ENCODE data around the gene ACBD6. TPM values are rescaled to one million over a fixed set of nuclear protein-coding genes. Genes with fewer than 3 reads are reported as not detected.
A peak's percentile ranks its signal among the peaks of the same experiment; 100 is the strongest.

Gene ACBD6
- total and polyA plus RNA-seq, 8 donors, result 8.9 to 48.8 (median 37.7) TPM

DNA sequence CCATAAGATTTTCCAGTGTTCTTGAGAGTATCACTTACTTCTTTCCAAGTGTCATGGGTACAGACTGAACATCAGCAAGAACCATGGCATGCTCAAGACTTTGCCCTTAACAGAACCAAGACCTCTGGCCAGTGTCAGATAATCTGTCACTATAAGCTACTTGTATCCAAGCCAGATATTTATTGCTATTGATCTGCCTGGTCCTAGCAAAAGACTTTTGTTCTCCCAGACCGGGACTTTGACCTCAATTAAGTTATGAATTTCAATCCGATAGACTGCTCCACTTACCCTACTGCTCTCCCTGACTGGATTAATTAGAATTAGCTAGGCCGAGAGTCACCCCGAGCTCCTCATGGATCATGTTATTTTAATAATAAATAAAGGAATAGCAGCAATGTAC lies 129.6 kb downstream of the ACBD6 start:
- Histone ChIP-seq H3K9me3 (no peaks in the 10 kb centered on the region), H3K36me3 (no peaks in the 10 kb centered on the region), H3K4me3 (no peak overlapping the region), H3K4me1 (no peaks in the 10 kb centered on the region), H3K27me3 (no peaks in the 10 kb centered on the region), H3K27ac (no peak overlapping the region)
- peak in 1 of 2 donors; percentile 7 for DNase-seq
- WGBS, 5 donors, result 73 to 93% (median 87%) methylated on average over 4 of the region's 4 CpGs
- intact Hi-C loops (cut with DNase I; ENCODE audit: low total_unique reads), result no loop called here
- no peak for TF ChIP-seq EP300 (IDR thresholded peaks at IDR 0.05)
- no peak for TF ChIP-seq POLR2AphosphoS5 (IDR thresholded peaks at IDR 0.05)
- no peak for TF ChIP-seq POLR2A (IDR thresholded peaks at IDR 0.05)
- TF ChIP-seq, protein P1, sequence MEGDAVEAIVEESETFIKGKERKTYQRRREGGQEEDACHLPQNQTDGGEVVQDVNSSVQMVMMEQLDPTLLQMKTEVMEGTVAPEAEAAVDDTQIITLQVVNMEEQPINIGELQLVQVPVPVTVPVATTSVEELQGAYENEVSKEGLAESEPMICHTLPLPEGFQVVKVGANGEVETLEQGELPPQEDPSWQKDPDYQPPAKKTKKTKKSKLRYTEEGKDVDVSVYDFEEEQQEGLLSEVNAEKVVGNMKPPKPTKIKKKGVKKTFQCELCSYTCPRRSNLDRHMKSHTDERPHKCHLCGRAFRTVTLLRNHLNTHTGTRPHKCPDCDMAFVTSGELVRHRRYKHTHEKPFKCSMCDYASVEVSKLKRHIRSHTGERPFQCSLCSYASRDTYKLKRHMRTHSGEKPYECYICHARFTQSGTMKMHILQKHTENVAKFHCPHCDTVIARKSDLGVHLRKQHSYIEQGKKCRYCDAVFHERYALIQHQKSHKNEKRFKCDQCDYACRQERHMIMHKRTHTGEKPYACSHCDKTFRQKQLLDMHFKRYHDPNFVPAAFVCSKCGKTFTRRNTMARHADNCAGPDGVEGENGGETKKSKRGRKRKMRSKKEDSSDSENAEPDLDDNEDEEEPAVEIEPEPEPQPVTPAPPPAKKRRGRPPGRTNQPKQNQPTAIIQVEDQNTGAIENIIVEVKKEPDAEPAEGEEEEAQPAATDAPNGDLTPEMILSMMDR (IDR thresholded peaks at IDR 0.05), result no peak

DNA sequence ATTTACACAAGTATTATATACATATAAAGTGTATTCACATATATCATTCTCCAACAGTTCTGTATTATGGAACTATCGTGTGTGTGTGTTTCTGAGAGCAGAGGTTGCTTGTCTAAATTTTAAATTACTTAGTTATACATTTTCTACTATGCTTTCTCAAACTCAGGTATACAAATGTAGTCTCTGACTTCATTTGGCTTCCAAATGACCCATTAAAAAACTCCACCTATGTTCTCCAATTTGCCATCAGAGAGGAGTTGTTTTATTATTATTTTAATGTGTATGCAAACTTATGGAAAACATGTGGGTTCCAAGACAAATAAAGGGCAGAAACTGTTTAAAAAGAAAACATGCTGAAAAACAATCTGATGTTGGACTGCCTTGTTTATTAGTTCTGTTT lies 131.8 kb downstream of the ACBD6 start:
- Histone ChIP-seq H3K36me3 (no peaks in the 10 kb centered on the region), H3K4me1 (no peaks in the 10 kb centered on the region), H3K9me3 (no peaks in the 10 kb centered on the region), H3K27ac (no peak overlapping the region), H3K4me3 (no peak overlapping the region), H3K27me3 (no peaks in the 10 kb centered on the region)
- intact Hi-C loops (cut with DNase I; ENCODE audit: low total_unique reads), result no loop called here
- TF ChIP-seq POLR2A (IDR thresholded peaks at IDR 0.05) (no peak), POLR2AphosphoS5 (IDR thresholded peaks at IDR 0.05) (no peak), EP300 (IDR thresholded peaks at IDR 0.05) (no peak)
- TF ChIP-seq, protein P1 (IDR thresholded peaks at IDR 0.05), result no peak
- no peak for DNase-seq
- WGBS, 5 donors, result 95 to 100% (median 97%) methylated on average over 1 of the region's 1 CpG

DNA sequence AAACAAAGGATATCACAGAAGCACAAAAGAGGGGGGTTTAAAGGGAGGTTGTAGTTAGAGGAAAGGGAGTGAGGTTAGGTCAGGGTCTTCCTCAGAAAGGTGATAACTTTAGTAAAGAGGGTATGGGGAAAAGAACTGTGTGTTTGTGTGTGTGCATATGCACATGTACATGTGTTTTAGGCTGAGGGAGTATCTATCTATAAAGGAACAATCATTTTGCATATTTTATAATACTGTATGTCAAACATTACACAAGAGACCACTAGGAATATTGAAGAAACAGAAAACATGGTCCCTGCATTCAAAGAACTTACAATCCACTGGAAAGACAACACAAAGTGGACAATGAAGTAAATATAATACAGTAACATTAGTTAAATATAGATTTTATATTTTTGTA lies 132.2 kb downstream of the ACBD6 start:
- H3K36me3 ChIP-seq, result no peaks in the 10 kb centered on the region
- no peak for DNase-seq
- H3K9me3 ChIP-seq, result no peaks in the 10 kb centered on the region
- H3K27me3 ChIP-seq, result no peaks in the 10 kb centered on the region
- intact Hi-C loops (cut with DNase I; ENCODE audit: low total_unique reads), result no loop called here
- no peaks in the 10 kb centered on the region for H3K4me1 ChIP-seq
- H3K27ac ChIP-seq, result no peak overlapping the region
- H3K4me3 ChIP-seq, result no peak overlapping the region
- TF ChIP-seq POLR2AphosphoS5 (IDR thresholded peaks at IDR 0.05) (no peak), EP300 (IDR thresholded peaks at IDR 0.05) (no peak)

DNA sequence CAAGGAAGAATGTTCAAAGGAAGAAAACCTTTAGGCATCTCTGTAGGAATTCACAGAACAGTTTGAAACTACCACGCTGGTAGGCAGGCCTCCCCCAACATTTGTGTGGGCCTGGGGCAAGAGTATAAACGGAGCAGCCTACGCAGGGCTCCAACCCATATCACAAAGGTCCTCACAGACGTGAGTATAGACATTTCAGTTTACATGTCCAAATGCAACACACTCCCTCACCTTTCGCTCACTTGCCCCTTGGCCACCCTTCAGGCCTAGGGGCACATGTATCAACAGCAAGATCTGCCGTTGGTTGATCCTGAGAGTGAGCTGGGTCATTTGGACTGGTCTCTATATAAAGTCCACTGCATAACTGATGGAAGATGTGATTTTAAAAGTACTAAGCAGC lies 133.3 kb downstream of the ACBD6 start:
- no peak overlapping the region for H3K4me3 ChIP-seq
- H3K27me3 ChIP-seq, result no peaks in the 10 kb centered on the region
- no peaks in the 10 kb centered on the region for H3K9me3 ChIP-seq
- H3K4me1 ChIP-seq, result no peaks in the 10 kb centered on the region
- no peaks in the 10 kb centered on the region for H3K36me3 ChIP-seq
- WGBS, 5 donors, result 94 to 98% (median 95%) methylated on average over 6 of the region's 6 CpGs
- no peak for TF ChIP-seq POLR2AphosphoS5 (IDR thresholded peaks at IDR 0.05)
- TF ChIP-seq, protein P1 (IDR thresholded peaks at IDR 0.05), result no peak
- no peak for TF ChIP-seq POLR2A (IDR thresholded peaks at IDR 0.05)
- TF ChIP-seq EP300 (IDR thresholded peaks at IDR 0.05), result no peak
- no peak overlapping the region for H3K27ac ChIP-seq
- no peak for DNase-seq
- intact Hi-C loops (cut with DNase I; ENCODE audit: low total_unique reads), result no loop called here

DNA sequence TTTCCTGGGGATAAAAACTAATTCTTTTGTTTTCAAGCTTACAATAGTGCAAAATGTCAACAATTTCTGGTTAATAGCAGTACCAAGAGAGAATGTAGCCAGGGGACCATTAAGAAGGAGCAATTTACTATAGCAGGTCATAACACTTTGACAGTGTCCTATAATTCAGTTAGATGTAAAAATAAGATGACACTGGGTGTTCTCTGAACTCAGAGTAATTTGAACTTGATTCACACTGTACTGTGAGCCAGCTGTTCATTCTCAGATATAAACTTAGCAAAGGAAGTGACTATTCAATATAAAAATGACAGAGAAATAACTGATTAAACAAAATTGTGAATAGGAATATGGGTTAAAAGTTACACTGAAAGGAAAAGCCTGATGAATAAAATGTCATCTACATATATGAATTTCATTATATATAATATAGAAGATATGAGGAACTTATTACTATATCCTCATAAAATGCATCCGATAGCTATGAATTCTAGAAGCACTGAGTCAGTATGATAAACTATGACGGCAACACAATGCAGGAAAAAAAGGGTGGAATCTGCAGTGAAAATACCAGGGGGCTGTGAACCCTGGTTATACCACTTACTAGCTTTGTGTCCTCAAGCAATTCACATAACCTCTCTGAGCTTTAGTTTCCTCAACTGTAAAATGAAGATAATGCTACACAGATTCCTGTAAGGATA lies 135.9 kb downstream of the ACBD6 start:
- Histone ChIP-seq H3K36me3 (no peaks in the 10 kb centered on the region), H3K27ac (no peak overlapping the region), H3K4me3 (no peak overlapping the region), H3K9me3 (no peaks in the 10 kb centered on the region), H3K27me3 (no peaks in the 10 kb centered on the region), H3K4me1 (no peaks in the 10 kb centered on the region)
- intact Hi-C loops (cut with DNase I; ENCODE audit: low total_unique reads), result no loop called here
- WGBS, 5 donors, result 88 to 98% (median 94%) methylated on average over 2 of the region's 2 CpGs
- no peak for TF ChIP-seq POLR2AphosphoS5 (IDR thresholded peaks at IDR 0.05)
- TF ChIP-seq, protein P1 (IDR thresholded peaks at IDR 0.05), result no peak
- TF ChIP-seq POLR2A (IDR thresholded peaks at IDR 0.05), result no peak
- TF ChIP-seq EP300 (IDR thresholded peaks at IDR 0.05), result no peak
- DNase-seq, result peak in 1 of 2 donors; percentile 5

All from stomach (tissue), 9 donors.